Skeletal muscle tissue (tissue), 4 donors: ENCODE results near the gene CATSPER1. TPM values are rescaled to one million over a fixed set of nuclear protein-coding genes. Genes with fewer than 3 reads are reported as not detected.

ENCODE experiments used
- H3K27ac ChIP-seq: one replicate; pipeline ENCODE4 v1.7.0; 2013; ENCODE audit warnings: mild to moderate bottlenecking, low read depth, low read length, inconsistent platforms
- H3K27me3 ChIP-seq, 3 donors: one replicate each; pipeline ENCODE4 v1.7.0; 2013; ENCODE audit warnings: low read length in 3 of 3; ENCODE audit not compliant: control insufficient read depth in 3 of 3, insufficient read depth in 3 of 3
- H3K36me3 ChIP-seq, 3 donors: one replicate each; pipeline ENCODE4 v1.7.0; 2013; ENCODE audit warnings: low read length in 3 of 3; ENCODE audit not compliant: control insufficient read depth in 3 of 3, insufficient read depth in 3 of 3
- H3K4me1 ChIP-seq, 3 donors: one replicate each; pipeline ENCODE4 v1.7.0; 2013; ENCODE audit warnings: low read length in 3 of 3, mild to moderate bottlenecking in 3 of 3; ENCODE audit not compliant: control insufficient read depth in 3 of 3, insufficient read depth in 3 of 3
- H3K4me3 ChIP-seq, 3 donors: one replicate each; pipeline ENCODE4 v1.7.0; 2013; ENCODE audit warnings: low read length in 3 of 3
- H3K9ac ChIP-seq, 3 donors: one replicate each; pipeline ENCODE4 v1.7.0; 2013; ENCODE audit warnings: low read length in 3 of 3, mild to moderate bottlenecking in 3 of 3, moderate library complexity in 2 of 3, low read depth in 1 of 3
- H3K9me3 ChIP-seq, 3 donors: one replicate each; pipeline ENCODE4 v1.7.0; 2013; ENCODE audit warnings: low read length in 3 of 3; ENCODE audit not compliant: control insufficient read depth in 3 of 3
- total RNA-seq: library from RNA; depleted of rRNA; stranded (reverse); fragments of >200 nt; gene quantifications from one replicate; pipeline ENCODE4 v1.2.3, GENCODE V29; 2014
- donor health status: Osteomylitis.

The CATSPER1 gene
- total RNA-seq = not detected

GRCh38 chr11:66026017-66026529, at the start of gene CATSPER1:
Gene CATSPER1 (minus strand): TSS chr11:66026479. CDS start chr11:66026379, 100 bp downstream.
- no peaks in the 10 kb centered on the region for H3K9me3 ChIP-seq
- no peak within 1 kb of the TSS for H3K9ac ChIP-seq
- peaks cover 0 to 3% (median 0%) of the 10 kb centered on the region in 3 donors for H3K27me3 ChIP-seq
- no peak within 1 kb of the TSS for H3K4me3 ChIP-seq
- peaks cover 5 to 10% (median 7%) of the 10 kb centered on the region in 3 donors for H3K4me1 ChIP-seq
- no peak within 1 kb of the TSS for H3K27ac ChIP-seq
- no peaks in the 10 kb centered on the region for H3K36me3 ChIP-seq

DNA sequence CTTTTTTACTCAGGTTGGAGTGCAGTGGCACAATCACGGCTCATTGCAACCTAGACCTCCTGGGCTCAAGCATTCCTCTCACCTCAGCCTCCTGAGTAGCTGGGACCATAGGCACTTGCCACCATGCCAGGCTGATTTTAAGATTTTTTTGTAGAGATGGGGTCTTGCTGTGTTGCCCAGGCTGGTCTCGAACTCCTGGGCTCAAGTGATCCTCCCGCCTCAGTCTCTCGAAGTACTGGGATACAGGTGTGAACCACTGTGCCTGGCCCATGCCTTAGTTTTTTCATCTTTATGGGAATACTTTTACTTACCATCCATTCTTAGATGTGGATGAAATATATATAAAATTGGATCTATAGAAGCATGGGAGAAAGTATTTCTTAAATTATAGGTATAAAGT, 49.0 kb upstream of the CATSPER1 start:
- Histone ChIP-seq H3K4me1 (peaks cover 7 to 13% (median 8%) of the 10 kb centered on the region in 3 donors), H3K27me3 (no peaks in the 10 kb centered on the region), H3K36me3 (peaks cover 0 to 11% (median 0%) of the 10 kb centered on the region in 3 donors), H3K9me3 (no peaks in the 10 kb centered on the region), H3K4me3 (no peak overlapping the region), H3K9ac (no peak overlapping the region), H3K27ac (no peak overlapping the region)

- Histone ChIP-seq H3K27me3 (no peaks in the 10 kb centered on the region), H3K9ac (no peak overlapping the region), H3K9me3 (no peaks in the 10 kb centered on the region), H3K27ac (no peak overlapping the region), H3K4me3 (no peak overlapping the region), H3K36me3 (peaks cover 0 to 13% (median 2%) of the 10 kb centered on the region in 3 donors), H3K4me1 (peaks cover 16 to 19% (median 17%) of the 10 kb centered on the region in 3 donors)
Measured at GRCh38 chr11:66073669-66074068, 47.4 kb upstream of the CATSPER1 start.

- Histone ChIP-seq H3K9me3 (no peaks in the 10 kb centered on the region), H3K9ac (no peak overlapping the region), H3K27me3 (no peaks in the 10 kb centered on the region), H3K4me1 (peaks cover 24 to 31% (median 26%) of the 10 kb centered on the region in 3 donors), H3K4me3 (no peak overlapping the region), H3K36me3 (peaks cover 7 to 24% (median 13%) of the 10 kb centered on the region in 3 donors), H3K27ac (no peak overlapping the region)
Measured at GRCh38 chr11:66072518-66072917, 46.2 kb upstream of the CATSPER1 start.

GRCh38 chr11:66072081-66072480, 45.8 kb upstream of the CATSPER1 start:
- no peak overlapping the region for H3K4me3 ChIP-seq

GRCh38 chr11:66071381-66071801, 45.1 kb upstream of the CATSPER1 start:
- Histone ChIP-seq H3K4me1 (peaks cover 24 to 31% (median 26%) of the 10 kb centered on the region in 3 donors), H3K4me3 (peak overlapping the region; percentile 75 to 77 (median 75)), H3K9me3 (no peaks in the 10 kb centered on the region), H3K27me3 (no peaks in the 10 kb centered on the region), H3K9ac (peak overlapping the region; percentile 73 to 80 (median 78)), H3K27ac (peak overlapping the region; percentile 72), H3K36me3 (peaks cover 18 to 34% (median 25%) of the 10 kb centered on the region in 3 donors)

More at GRCh38 chr11:66072081-66072480, 45.8 kb upstream of the CATSPER1 start:
- Histone ChIP-seq H3K27ac (no peak overlapping the region), H3K9ac (no peak overlapping the region), H3K36me3 (peaks cover 11 to 28% (median 18%) of the 10 kb centered on the region in 3 donors), H3K27me3 (no peaks in the 10 kb centered on the region), H3K9me3 (no peaks in the 10 kb centered on the region), H3K4me1 (peaks cover 24 to 31% (median 26%) of the 10 kb centered on the region in 3 donors)

GRCh38 chr11:66070604-66071380, 44.5 kb upstream of the CATSPER1 start:
- Histone ChIP-seq H3K4me1 (peaks cover 24 to 31% (median 26%) of the 10 kb centered on the region in 3 donors), H3K9ac (peak overlapping the region; percentile 73 to 80 (median 78)), H3K27ac (peak overlapping the region; percentile 72), H3K4me3 (peak overlapping the region; percentile 75 to 77 (median 75)), H3K36me3 (peaks cover 20 to 37% (median 25%) of the 10 kb centered on the region in 3 donors), H3K9me3 (no peaks in the 10 kb centered on the region), H3K27me3 (no peaks in the 10 kb centered on the region)

DNA sequence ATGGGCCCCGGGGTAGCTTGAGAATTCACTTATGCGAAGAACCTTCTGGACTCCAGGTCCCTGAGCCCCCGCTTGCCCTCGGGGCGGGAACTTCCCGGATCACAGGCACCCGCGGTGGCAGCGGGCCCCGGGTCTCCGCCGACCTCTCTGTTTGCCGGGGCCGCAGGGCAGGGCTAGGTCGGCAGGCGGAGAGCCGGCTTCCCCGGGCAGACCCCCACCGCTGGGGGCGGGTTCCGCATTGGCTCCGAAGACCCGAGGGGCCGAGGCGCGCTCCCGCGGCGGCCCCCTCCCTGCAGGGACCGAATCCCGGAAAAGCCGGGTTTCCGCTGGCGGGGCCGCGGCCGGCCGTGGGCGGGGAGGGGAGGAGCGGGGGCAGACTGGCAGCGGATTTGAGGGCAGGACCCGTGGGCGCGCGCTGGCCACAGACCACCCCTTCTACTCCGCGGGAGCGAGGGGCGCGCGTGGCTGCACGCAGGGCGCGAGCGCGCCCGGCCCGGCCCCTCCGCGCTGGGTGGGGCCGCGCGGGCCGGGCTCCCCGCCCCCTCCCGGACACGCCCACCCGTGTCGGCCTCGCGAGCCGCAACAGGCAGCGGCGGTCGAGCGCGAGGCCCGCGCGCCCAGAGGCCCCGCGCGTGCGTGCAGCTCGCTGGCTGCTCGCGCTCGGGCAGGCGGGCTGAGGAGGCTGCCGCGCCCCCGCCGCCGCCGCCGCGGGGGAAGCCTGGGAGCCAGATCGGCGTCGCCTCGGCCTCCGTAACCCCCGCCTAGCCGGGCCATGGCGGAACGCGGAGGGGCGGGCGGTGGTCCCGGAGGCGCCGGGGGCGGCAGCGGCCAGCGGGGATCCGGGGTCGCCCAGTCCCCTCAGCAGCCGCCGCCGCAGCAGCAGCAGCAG, 43.7 kb upstream of the CATSPER1 start, which contains the start of gene PACS1:
TSS of gene PACS1 (plus strand) at position 558 of the 889 bp plus-strand sequence. CDS start at position 773, 215 bp downstream.
- Histone ChIP-seq H3K4me3 (peak within 1 kb of the TSS; percentile 75 to 77 (median 75)), H3K4me1 (peaks cover 24 to 31% (median 26%) of the 10 kb centered on the region in 3 donors), H3K9me3 (no peaks in the 10 kb centered on the region), H3K9ac (peak within 1 kb of the TSS; percentile 73 to 80 (median 78)), H3K27me3 (no peaks in the 10 kb centered on the region), H3K36me3 (peaks cover 24 to 42% (median 25%) of the 10 kb centered on the region in 3 donors), H3K27ac (peak within 1 kb of the TSS; percentile 83)

DNA sequence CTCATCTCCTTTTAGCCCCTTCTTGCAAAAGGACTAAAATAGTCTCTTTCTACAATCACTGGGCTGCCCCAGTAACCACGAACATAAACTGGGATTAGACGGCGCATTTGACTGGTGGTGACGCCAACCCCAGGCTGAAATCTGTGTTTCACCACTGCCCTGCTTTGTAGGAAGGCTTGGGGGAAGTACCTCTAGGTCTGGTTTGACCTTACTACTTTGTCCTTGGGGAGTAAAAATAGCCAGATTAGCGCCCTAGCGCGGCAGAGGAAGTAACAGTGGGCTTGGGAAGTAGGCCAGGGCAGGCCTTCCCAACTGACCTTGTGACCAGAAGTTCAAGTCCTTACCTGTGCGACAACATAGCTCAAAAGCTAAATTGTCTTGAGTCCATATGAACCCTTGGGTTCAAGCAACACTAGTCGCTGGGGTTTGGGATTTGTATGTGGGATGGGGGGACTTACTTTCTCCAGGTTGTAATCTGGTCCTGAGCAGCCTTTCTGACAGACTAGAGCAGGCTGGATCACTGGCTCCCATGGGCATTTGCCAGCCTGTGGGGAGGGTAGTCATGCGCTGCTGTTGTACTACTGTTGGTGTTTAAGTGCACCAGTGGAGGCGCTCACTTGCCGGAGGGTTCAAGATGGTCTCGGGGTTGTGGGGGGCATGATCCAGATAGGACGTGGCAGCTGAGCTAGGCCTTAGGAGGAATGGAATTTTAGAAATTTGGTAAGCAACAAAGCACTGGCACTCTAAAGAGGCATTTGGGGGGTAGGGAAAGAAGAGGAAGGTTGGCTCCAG, 42.8 kb upstream of the CATSPER1 start:
- H3K27me3 ChIP-seq = no peaks in the 10 kb centered on the region
- peak overlapping the region; percentile 36 to 75 (median 55) for H3K4me3 ChIP-seq
- H3K27ac ChIP-seq = peak overlapping the region; percentile 83
- H3K9me3 ChIP-seq = no peaks in the 10 kb centered on the region
- peak overlapping the region; percentile 58 to 78 (median 73) for H3K9ac ChIP-seq
- H3K4me1 ChIP-seq = peaks cover 24 to 31% (median 26%) of the 10 kb centered on the region in 3 donors
- H3K36me3 ChIP-seq = peaks cover 25 to 40% (median 27%) of the 10 kb centered on the region in 3 donors
